H1 (cell line): ENCODE results near the gene S100A6. TPM values are rescaled to one million over a fixed set of nuclear protein-coding genes. Genes with fewer than 3 reads are reported as not detected.

Source experiments
- EZH2 ChIP-seq: fragments of 200-600 bp; sonication (generic); IDR thresholded peaks from 2 replicates; pipeline ENCODE4 v1.7.1; 2012; ENCODE audit warnings: low read depth, mild to moderate bottlenecking, moderate library complexity, low read length, inconsistent platforms; ENCODE audit not compliant: severe bottlenecking
- GTF2F1 ChIP-seq: IDR thresholded peaks from 2 replicates; pipeline ENCODE4 v1.6.1; 2012; ENCODE audit warnings: low read depth, low read length, improper control_type of control experiment, borderline replicate concordance
- RXRA ChIP-seq: IDR thresholded peaks from 2 replicates; pipeline ENCODE4 v1.6.1; 2011; ENCODE audit warnings: low read depth, mild to moderate bottlenecking, low read length, moderate library complexity; ENCODE audit not compliant: insufficient read depth
- SIX5 ChIP-seq: IDR thresholded peaks from 2 replicates; pipeline ENCODE4 v1.6.1; 2011; ENCODE audit warnings: mild to moderate bottlenecking, low read depth, low read length
- SP4 ChIP-seq: IDR thresholded peaks from 2 replicates; pipeline ENCODE4 v1.6.1; 2012; ENCODE audit warnings: low read length, inconsistent platforms
- USF2 ChIP-seq: IDR thresholded peaks from 2 replicates; pipeline ENCODE4 v1.6.1; 2011; ENCODE audit warnings: low read length, improper control_type of control experiment
- polyA plus RNA-seq, 7 experiments: library from polyadenylated mRNA; depleted of rRNA in 3 of 7; stranded (reverse) in 5 of 7; unstranded in 2 of 7; fragments of >200 nt in 5 of 7; fragments of 200-250 nt in 2 of 7; gene quantifications; 1 replicate in 5 of 7; 2 replicates in 1 of 7; 4 replicates in 1 of 7; pipeline versions ENCODE4 v1.2.1 to v1.2.3, GENCODE V29; 2011 to 2013; ENCODE audit warnings: missing spikeins in 2 of 7, mixed read lengths in 2 of 7
- total RNA-seq: library from RNA; stranded (reverse); fragmentation: NEBNext Ultra II Directional; extraction: Animal tissue kit (Norgen Biotek cat#: 25700); gene quantifications from 2 replicates; pipeline ENCODE4 v1.2.1, GENCODE V29; 2021

Gene S100A6
- total and polyA plus RNA-seq, 2 of the 8 experiments (the other 6 are each of a cell fraction or from before 2014, with no cell fraction given): 11.1 to 63.0 TPM

- TF ChIP-seq EZH2 (no peak), SP4 (no peak), SIX5 (no peak), RXRA (no peak), GTF2F1 (no peak), USF2 (no peak)
- TF ChIP-seq, all 59 proteins: peak for 0
These were observed 48.1 kb downstream of the S100A6 start (continued) for GRCh38 chr1:153487707-153488106.
